GM23248 (cell line): Measurements from ENCODE around the gene SMARCA4. TPM values are rescaled to one million over a fixed set of nuclear protein-coding genes. Genes with fewer than 3 reads are reported as not detected.

ENCODE experiments used
- DNase-seq: peaks from one replicate; pipeline ENCODE4 v3.0.0-alpha.2; 2015
- H2AFZ ChIP-seq: fragments of 200-600 bp; sonication (generic); 2 replicates; pipeline ENCODE4 v1.6.1; 2016; ENCODE audit warnings: antibody characterized with exemption
- H3F3A ChIP-seq: fragments of 200-600 bp; sonication (generic); 2 replicates; pipeline ENCODE4 v1.6.1; 2016; ENCODE audit warnings: mild to moderate bottlenecking, antibody characterized with exemption, mixed run types; ENCODE audit not compliant: insufficient read depth
- H3K27ac ChIP-seq: fragments of 200-600 bp; sonication (generic); 2 replicates; pipeline ENCODE4 v1.5.1; 2016; ENCODE audit warnings: mild to moderate bottlenecking
- H3K27me3 ChIP-seq: fragments of 200-600 bp; sonication (generic); replicated peaks from 2 replicates; pipeline ENCODE4 v1.6.1; 2016; ENCODE audit warnings: mild to moderate bottlenecking; ENCODE audit not compliant: insufficient read depth
- H3K36me3 ChIP-seq: fragments of 200-600 bp; sonication (generic); 2 replicates; pipeline ENCODE4 v1.6.1; 2016; ENCODE audit warnings: low read depth, mild to moderate bottlenecking
- H3K4me1 ChIP-seq: fragments of 200-600 bp; sonication (generic); 2 replicates; pipeline ENCODE4 v1.6.1; 2016; ENCODE audit warnings: mild to moderate bottlenecking; ENCODE audit not compliant: insufficient read depth
- H3K4me2 ChIP-seq: fragments of 200-600 bp; sonication (generic); one replicate; pipeline ENCODE4 v1.6.1; 2016; ENCODE audit warnings: mild to moderate bottlenecking; ENCODE audit not compliant: unreplicated experiment
- H3K4me3 ChIP-seq: fragments of 200-600 bp; sonication (generic); 2 replicates; pipeline ENCODE4 v1.5.1; 2016; ENCODE audit warnings: mild to moderate bottlenecking
- H3K79me2 ChIP-seq: fragments of 200-600 bp; sonication (generic); 2 replicates; pipeline ENCODE4 v1.6.1; 2016; ENCODE audit warnings: mild to moderate bottlenecking; ENCODE audit not compliant: insufficient read depth
- H3K9ac ChIP-seq: fragments of 200-600 bp; sonication (generic); 2 replicates; pipeline ENCODE4 v1.6.1; 2016; ENCODE audit warnings: mild to moderate bottlenecking
- H3K9me2 ChIP-seq: fragments of 200-600 bp; sonication (generic); 2 replicates; pipeline ENCODE4 v1.6.1; 2016; ENCODE audit warnings: mixed run types, mild to moderate bottlenecking, moderate library complexity; ENCODE audit not compliant: insufficient read depth
- H3K9me3 ChIP-seq: fragments of 200-600 bp; sonication (generic); one replicate; pipeline ENCODE4 v1.6.1; 2017; ENCODE audit warnings: low read depth
- H4K20me1 ChIP-seq: fragments of 200-600 bp; sonication (generic); 2 replicates; pipeline ENCODE4 v1.6.0; 2016; ENCODE audit not compliant: insufficient read depth
- EZH2 ChIP-seq: fragments of 200-600 bp; sonication (generic); IDR thresholded peaks from 2 replicates; pipeline ENCODE4 v1.6.1; 2018; ENCODE audit warnings: antibody characterized with exemption, mild to moderate bottlenecking; ENCODE audit not compliant: insufficient read depth, poor library complexity, severe bottlenecking
- EZH2phosphoT487 ChIP-seq: fragments of 200-600 bp; sonication (generic); IDR thresholded peaks from 2 replicates; pipeline ENCODE4 v1.6.1; 2018; ENCODE audit warnings: antibody characterized with exemption, moderate library complexity, mild to moderate bottlenecking, low read depth; ENCODE audit not compliant: insufficient read depth
- WGBS, 2 experiments: methylation state at CpG; one replicate each; pipeline ENCODE4 v1.1.6; 2015 to 2017; ENCODE audit warnings: low lambda C conversion rate in 2 of 2, low coverage in 1 of 2; ENCODE audit errors: missing lambda C conversion rate in 2 of 2; 5-methylcytosine and 5-hydroxymethylcytosine counted together
- in situ Hi-C: fragments of 300-500 bp; cut with MboI; formaldehyde crosslinking; loops from 2 replicates; pipeline ENCODE4 v1.15.0; 2020
- polyA plus RNA-seq: library from polyadenylated mRNA; unstranded; fragments of >200 nt; fragmentation: Nextera tagmentation; extraction: Ambion mirVana; gene quantifications from 2 replicates; pipeline ENCODE4 v1.2.1, GENCODE V29; 2016
- total RNA-seq: library from RNA; depleted of rRNA; stranded (reverse); fragments of >200 nt; shearing (Covaris generic); gene quantifications from 2 replicates; pipeline ENCODE4 v1.2.3, GENCODE V29; 2014

SMARCA4 gene
- total and polyA plus RNA-seq, 2 experiments from 2014 or later: 37.1 to 44.0 TPM

GRCh38 chr19:11064831-11065303, 104.0 kb downstream of the SMARCA4 start:
- H3K4me2 ChIP-seq: no peak overlapping the region
- no peaks in the 10 kb centered on the region for H3F3A ChIP-seq
- H3K36me3 ChIP-seq: peaks cover 13% of the 10 kb centered on the region; the same call in 1 of the 2 replicates
- no peaks in the 10 kb centered on the region for H3K9me2 ChIP-seq
- peak; percentile 54 for DNase-seq
- H3K4me1 ChIP-seq: no peaks in the 10 kb centered on the region
- no peaks in the 10 kb centered on the region for H3K9me3 ChIP-seq
- H3K9ac ChIP-seq: no peak overlapping the region
- TF ChIP-seq EZH2: no peak
- TF ChIP-seq EZH2phosphoT487: no peak
- H3K27me3 ChIP-seq: no peaks in the 10 kb centered on the region
- H4K20me1 ChIP-seq: no peaks in the 10 kb centered on the region
- no peaks in the 10 kb centered on the region for H3K79me2 ChIP-seq
- no peak overlapping the region for H3K4me3 ChIP-seq
- 82 to 83% methylated on average over 10 of the region's 10 CpGs for WGBS, 2 experiments
- no peak overlapping the region for H2AFZ ChIP-seq
- H3K27ac ChIP-seq: no peak overlapping the region
- in situ Hi-C loops: no loop called here

- H3K79me2 ChIP-seq: no peaks in the 10 kb centered on the region
- WGBS, 2 experiments: 94 to 98% methylated on average over 5 of the region's 5 CpGs
- H3K9ac ChIP-seq: no peak overlapping the region
- no peaks in the 10 kb centered on the region for H3K9me3 ChIP-seq
- no peak overlapping the region for H3K27ac ChIP-seq
- DNase-seq: no peak
- in situ Hi-C loops: no loop called here
- no peak for TF ChIP-seq EZH2phosphoT487
- H2AFZ ChIP-seq: no peak overlapping the region
- H3K4me1 ChIP-seq: no peaks in the 10 kb centered on the region
- H3K9me2 ChIP-seq: no peaks in the 10 kb centered on the region
- no peak overlapping the region for H3K4me2 ChIP-seq
- no peaks in the 10 kb centered on the region for H3K27me3 ChIP-seq
- H4K20me1 ChIP-seq: no peaks in the 10 kb centered on the region
- peaks cover 8% of the 10 kb centered on the region; the same call in 1 of the 2 replicates for H3K36me3 ChIP-seq
- no peaks in the 10 kb centered on the region for H3F3A ChIP-seq
- H3K4me3 ChIP-seq: no peak overlapping the region
These were observed 105.5 kb downstream of the SMARCA4 start for GRCh38 chr19:11066326-11066725.

- Histone ChIP-seq H3K9me3 (no peaks in the 10 kb centered on the region), H3K36me3 (peaks cover 8% of the 10 kb centered on the region; the same call in 1 of the 2 replicates), H3K27ac (no peak overlapping the region), H3K4me3 (no peak overlapping the region), H3K27me3 (no peaks in the 10 kb centered on the region), H3K4me1 (no peaks in the 10 kb centered on the region), H3K9me2 (no peaks in the 10 kb centered on the region), H3K9ac (no peak overlapping the region), H3K79me2 (no peaks in the 10 kb centered on the region), H3K4me2 (no peak overlapping the region), H4K20me1 (no peaks in the 10 kb centered on the region), H2AFZ (no peak overlapping the region), H3F3A (peaks cover 5% of the 10 kb centered on the region; the same call in 1 of the 2 replicates)
- WGBS, 2 experiments: 96 to 99% methylated on average over 8 of the region's 8 CpGs
- no peak for TF ChIP-seq EZH2phosphoT487
- TF ChIP-seq EZH2: no peak
- in situ Hi-C loops: no loop called here
- DNase-seq: peak; percentile 25
These were observed 106.7 kb downstream of the SMARCA4 start for GRCh38 chr19:11067356-11068113.

- in situ Hi-C loops: no loop called here
- 93% methylated on average over 9 of the region's 9 CpGs for WGBS, 2 experiments
- H3K9me3 ChIP-seq: no peaks in the 10 kb centered on the region
- no peaks in the 10 kb centered on the region for H3K9me2 ChIP-seq
- no peaks in the 10 kb centered on the region for H3K79me2 ChIP-seq
- H3K36me3 ChIP-seq: peaks cover 6% of the 10 kb centered on the region; the same call in 1 of the 2 replicates
- H3K9ac ChIP-seq: no peak overlapping the region
- no peak overlapping the region for H3K4me3 ChIP-seq
- peaks cover 7% of the 10 kb centered on the region; the same call in 1 of the 2 replicates for H3F3A ChIP-seq
- no peak overlapping the region for H3K27ac ChIP-seq
- peaks cover 7% of the 10 kb centered on the region for H3K4me1 ChIP-seq
- H3K4me2 ChIP-seq: no peak overlapping the region
- H3K27me3 ChIP-seq: no peaks in the 10 kb centered on the region
- DNase-seq: no peak
- no peaks in the 10 kb centered on the region for H4K20me1 ChIP-seq
- no peak for TF ChIP-seq EZH2
- no peak for TF ChIP-seq EZH2phosphoT487
- no peak overlapping the region for H2AFZ ChIP-seq
These were observed 108.7 kb downstream of the SMARCA4 start for GRCh38 chr19:11069561-11069960.
